Uterus (tissue), 4 donors: ENCODE data around the gene SLC46A2. TPM values are rescaled to one million over a fixed set of nuclear protein-coding genes. Genes with fewer than 3 reads are reported as not detected.

ENCODE experiments used
- DNase-seq, 2 donors: peaks; one replicate each; pipeline ENCODE4 v3.0.0-alpha.2; 2019 to 2020
- H3K27ac ChIP-seq, 2 donors: fragments of 200-600 bp; sonication (generic); 1 replicate in 1 of 2; 2 replicates in 1 of 2; pipeline ENCODE4 v1.5.1; 2016 to 2018
- H3K27me3 ChIP-seq, 2 donors: fragments of 200-600 bp; sonication (generic); one replicate each; pipeline ENCODE4 v1.5.1; 2018 to 2019; ENCODE audit warnings: control low read depth in 1 of 2
- H3K36me3 ChIP-seq, 2 donors: fragments of 200-600 bp; sonication (generic); one replicate each; pipeline ENCODE4 v1.5.1; 2019; ENCODE audit warnings: control low read depth in 1 of 2
- H3K4me1 ChIP-seq, 2 donors: fragments of 200-600 bp; sonication (generic); one replicate each; pipeline ENCODE4 v1.5.1; 2018 to 2019; ENCODE audit warnings: control low read depth in 1 of 2
- H3K4me3 ChIP-seq, 2 donors: fragments of 200-600 bp; sonication (generic); 1 replicate in 1 of 2; 2 replicates in 1 of 2; pipeline ENCODE4 v1.5.1; 2018 to 2019; ENCODE audit warnings: mild to moderate bottlenecking in 1 of 2
- H3K9me3 ChIP-seq, 2 donors: fragments of 200-600 bp; sonication (generic); one replicate each; pipeline ENCODE4 v1.5.1; 2019; ENCODE audit warnings: control low read depth in 1 of 2
- POLR2A ChIP-seq, 2 donors: fragments of 450-650 bp; IDR thresholded peaks; one replicate each; pipeline ENCODE4 v1.6.1; 2016; ENCODE audit warnings: antibody characterized with exemption in 2 of 2, mild to moderate bottlenecking in 1 of 2, moderate library complexity in 1 of 2
- intact Hi-C: fragments of 100-400 bp; cut with DNase I; formaldehyde crosslinking; loops from one replicate; pipeline ENCODE4 v1.15.1; 2023; ENCODE audit warnings: low total_unique reads
- total RNA-seq, 4 donors: library from RNA; depleted of rRNA in 3 of 4; stranded (reverse); fragments of >200 nt in 3 of 4; gene quantifications; one replicate each; pipeline versions ENCODE4 v1.1.0 to v1.2.4, GENCODE V29; 2014 to 2023
- TF ChIP-seq, protein P1 (sequence below), 4 experiments: fragments of 200-600 bp in 2 of 4; fragments of 450-650 bp in 2 of 4; sonication (generic) in 2 of 4; IDR thresholded peaks; one replicate each; pipeline ENCODE4 v1.5.1; 2016 to 2019; ENCODE audit warnings: antibody characterized with exemption in 4 of 4, mild to moderate bottlenecking in 2 of 4, moderate library complexity in 1 of 4
- donor health status: DM: yes; HTN: yes; CAD: no.

Gene SLC46A2
- total RNA-seq, 4 donors from 2014 or later, result not detected

DNA sequence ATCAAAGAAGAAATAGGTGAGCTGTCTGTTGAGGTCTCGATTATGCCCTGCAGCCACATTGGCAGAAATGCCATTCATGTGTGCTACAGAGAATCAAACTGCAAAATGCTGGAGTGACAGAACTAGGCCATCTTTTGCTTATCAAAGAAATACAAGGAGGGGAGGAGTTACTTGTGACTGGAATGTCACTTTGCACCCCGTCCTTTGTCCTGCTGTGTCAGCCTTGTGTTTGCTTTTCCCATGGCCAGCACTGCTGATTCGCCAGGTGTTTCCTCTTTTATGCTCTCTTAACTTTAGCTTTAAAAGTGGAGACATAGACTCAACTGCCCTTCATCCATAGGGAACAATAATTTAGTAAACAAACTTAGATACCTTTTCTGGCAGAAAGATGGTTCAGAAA is 54.3 kb downstream of the SLC46A2 start:
- H3K4me3 ChIP-seq, result no peak overlapping the region
- no peaks in the 10 kb centered on the region for H3K36me3 ChIP-seq
- H3K27ac ChIP-seq, result no peak overlapping the region
- no peaks in the 10 kb centered on the region for H3K9me3 ChIP-seq
- no peaks in the 10 kb centered on the region for H3K4me1 ChIP-seq
- intact Hi-C loops, result no loop called here
- TF ChIP-seq, protein P1, sequence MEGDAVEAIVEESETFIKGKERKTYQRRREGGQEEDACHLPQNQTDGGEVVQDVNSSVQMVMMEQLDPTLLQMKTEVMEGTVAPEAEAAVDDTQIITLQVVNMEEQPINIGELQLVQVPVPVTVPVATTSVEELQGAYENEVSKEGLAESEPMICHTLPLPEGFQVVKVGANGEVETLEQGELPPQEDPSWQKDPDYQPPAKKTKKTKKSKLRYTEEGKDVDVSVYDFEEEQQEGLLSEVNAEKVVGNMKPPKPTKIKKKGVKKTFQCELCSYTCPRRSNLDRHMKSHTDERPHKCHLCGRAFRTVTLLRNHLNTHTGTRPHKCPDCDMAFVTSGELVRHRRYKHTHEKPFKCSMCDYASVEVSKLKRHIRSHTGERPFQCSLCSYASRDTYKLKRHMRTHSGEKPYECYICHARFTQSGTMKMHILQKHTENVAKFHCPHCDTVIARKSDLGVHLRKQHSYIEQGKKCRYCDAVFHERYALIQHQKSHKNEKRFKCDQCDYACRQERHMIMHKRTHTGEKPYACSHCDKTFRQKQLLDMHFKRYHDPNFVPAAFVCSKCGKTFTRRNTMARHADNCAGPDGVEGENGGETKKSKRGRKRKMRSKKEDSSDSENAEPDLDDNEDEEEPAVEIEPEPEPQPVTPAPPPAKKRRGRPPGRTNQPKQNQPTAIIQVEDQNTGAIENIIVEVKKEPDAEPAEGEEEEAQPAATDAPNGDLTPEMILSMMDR (IDR thresholded peaks at IDR 0.05), result no peak
- TF ChIP-seq POLR2A (IDR thresholded peaks at IDR 0.05), result no peak
- no peaks in the 10 kb centered on the region for H3K27me3 ChIP-seq
- no peak for DNase-seq

DNA sequence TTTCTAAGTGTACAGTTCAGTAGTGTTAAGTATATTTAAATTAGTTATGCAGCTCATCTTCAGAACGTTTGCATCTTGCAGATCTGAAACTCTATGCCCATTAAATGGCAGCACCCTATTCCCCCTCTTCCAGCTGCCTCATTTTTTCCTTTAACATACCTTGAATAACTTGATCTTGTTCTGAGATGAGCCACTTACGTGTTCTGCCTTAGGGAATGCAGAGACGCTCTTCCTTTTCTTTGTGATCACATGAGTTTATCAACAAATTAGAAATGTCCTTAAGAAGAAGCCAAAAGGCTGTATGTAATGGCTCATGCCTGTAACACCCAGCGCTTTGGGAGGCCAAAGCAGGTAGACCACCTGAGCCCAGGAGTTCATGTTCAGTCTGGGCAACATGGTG is 57.6 kb downstream of the SLC46A2 start:
- H3K4me3 ChIP-seq, result no peak overlapping the region
- H3K36me3 ChIP-seq, result no peaks in the 10 kb centered on the region
- TF ChIP-seq, protein P1 (IDR thresholded peaks at IDR 0.05), result no peak
- no peak for TF ChIP-seq POLR2A (IDR thresholded peaks at IDR 0.05)
- H3K27me3 ChIP-seq, result no peaks in the 10 kb centered on the region
- DNase-seq, result no peak
- H3K4me1 ChIP-seq, result no peaks in the 10 kb centered on the region
- H3K9me3 ChIP-seq, result no peaks in the 10 kb centered on the region
- no peak overlapping the region for H3K27ac ChIP-seq
- intact Hi-C loops, result no loop called here

DNA sequence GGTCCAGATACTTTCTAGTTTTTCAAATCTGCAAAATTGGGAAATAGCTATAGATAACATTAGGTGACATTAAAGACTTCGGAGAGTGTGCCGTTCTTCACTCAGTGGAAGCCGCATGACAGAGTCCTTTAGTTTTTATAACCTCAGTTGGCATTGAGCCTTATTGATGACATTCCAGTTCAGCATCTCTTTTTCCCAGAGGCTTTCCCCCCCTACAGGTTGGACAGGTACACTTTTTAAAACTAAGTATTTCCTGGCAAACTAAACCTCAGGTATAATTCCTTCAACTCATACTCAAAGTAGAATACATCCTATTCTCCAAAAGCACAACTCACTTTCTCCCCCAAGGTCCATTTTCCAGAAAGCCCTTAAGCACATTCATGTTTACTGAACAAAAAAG is 58.7 kb downstream of the SLC46A2 start:
- no peak overlapping the region for H3K27ac ChIP-seq
- no peak overlapping the region for H3K4me3 ChIP-seq
- no peaks in the 10 kb centered on the region for H3K27me3 ChIP-seq
- intact Hi-C loops, result no loop called here
- no peaks in the 10 kb centered on the region for H3K4me1 ChIP-seq
- no peaks in the 10 kb centered on the region for H3K9me3 ChIP-seq
- DNase-seq, result no peak
- TF ChIP-seq, protein P1 (IDR thresholded peaks at IDR 0.05), result no peak
- no peak for TF ChIP-seq POLR2A (IDR thresholded peaks at IDR 0.05)
- H3K36me3 ChIP-seq, result no peaks in the 10 kb centered on the region

DNA sequence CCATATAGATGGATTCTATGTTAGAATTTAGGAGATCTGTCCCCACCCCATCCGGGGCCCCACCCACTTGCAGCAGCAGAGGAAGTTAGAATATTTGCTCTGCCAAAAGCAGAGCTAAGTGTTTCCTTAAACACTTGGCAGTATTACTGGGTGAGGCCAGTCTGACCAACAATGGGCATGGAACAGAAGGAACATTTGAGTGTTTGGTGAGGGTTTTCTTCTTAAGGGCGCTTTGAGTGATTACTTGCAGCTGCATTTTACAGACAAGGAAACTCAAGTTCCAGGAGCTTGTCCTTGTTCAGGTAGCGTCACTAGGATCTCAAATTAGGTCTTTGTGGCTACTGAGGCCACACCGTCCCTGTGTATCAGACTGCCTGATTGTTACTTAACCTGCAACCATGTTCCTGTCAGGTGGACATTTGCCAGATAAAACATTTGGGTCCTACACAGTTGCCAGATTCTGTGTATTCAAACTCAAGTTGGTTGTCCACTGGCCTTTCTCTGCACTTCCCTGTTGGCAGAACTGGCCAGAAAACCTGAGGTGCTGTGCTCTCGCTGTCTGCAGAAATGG is 59.3 kb downstream of the SLC46A2 start:
- H3K9me3 ChIP-seq, result no peaks in the 10 kb centered on the region
- H3K27ac ChIP-seq, result no peak overlapping the region
- H3K27me3 ChIP-seq, result no peaks in the 10 kb centered on the region
- H3K36me3 ChIP-seq, result no peaks in the 10 kb centered on the region
- TF ChIP-seq POLR2A (IDR thresholded peaks at IDR 0.05), result no peak
- TF ChIP-seq, protein P1 (IDR thresholded peaks at IDR 0.05), result no peak
- no peaks in the 10 kb centered on the region for H3K4me1 ChIP-seq
- intact Hi-C loops, result no loop called here
- DNase-seq, result peak in 1 of 2 donors; percentile 23
- H3K4me3 ChIP-seq, result no peak overlapping the region

Other genes with a start within 250 kb of the SLC46A2 start
- 100 to 1,000 TPM in 1 of 4 donors, 10 to 100 TPM in 3; 15.2 to 215 (median 57.6) TPM for gene INIP, start 172.8 kb downstream of the SLC46A2 start, total RNA-seq
- 10 to 100 TPM in 2 of 4 donors, 1 to 10 TPM in 2; 3.1 to 20.3 (median 11.6) TPM for gene SNX30, start 140.1 kb downstream of the SLC46A2 start, total RNA-seq
- gene ZNF883, start 121.3 kb upstream of the SLC46A2 start, total RNA-seq, result 10 to 100 TPM in 1 of 4 donors, 1 to 10 TPM in 3; 1.3 to 13.3 (median 6.5) TPM
- 10 to 100 TPM in 1 of 4 donors, 1 to 10 TPM in 3; 3.8 to 17.2 (median 7.2) TPM for gene ZFP37, start 165.8 kb upstream of the SLC46A2 start, total RNA-seq